T follicular helper cell (primary cell): ENCODE measurements around the gene EBF3.

Source experiments
- DNase-seq: peaks from one replicate; pipeline ENCODE4 v3.0.0-alpha.2; 2020; ENCODE audit warnings: low read depth

EBF3 gene

DNA sequence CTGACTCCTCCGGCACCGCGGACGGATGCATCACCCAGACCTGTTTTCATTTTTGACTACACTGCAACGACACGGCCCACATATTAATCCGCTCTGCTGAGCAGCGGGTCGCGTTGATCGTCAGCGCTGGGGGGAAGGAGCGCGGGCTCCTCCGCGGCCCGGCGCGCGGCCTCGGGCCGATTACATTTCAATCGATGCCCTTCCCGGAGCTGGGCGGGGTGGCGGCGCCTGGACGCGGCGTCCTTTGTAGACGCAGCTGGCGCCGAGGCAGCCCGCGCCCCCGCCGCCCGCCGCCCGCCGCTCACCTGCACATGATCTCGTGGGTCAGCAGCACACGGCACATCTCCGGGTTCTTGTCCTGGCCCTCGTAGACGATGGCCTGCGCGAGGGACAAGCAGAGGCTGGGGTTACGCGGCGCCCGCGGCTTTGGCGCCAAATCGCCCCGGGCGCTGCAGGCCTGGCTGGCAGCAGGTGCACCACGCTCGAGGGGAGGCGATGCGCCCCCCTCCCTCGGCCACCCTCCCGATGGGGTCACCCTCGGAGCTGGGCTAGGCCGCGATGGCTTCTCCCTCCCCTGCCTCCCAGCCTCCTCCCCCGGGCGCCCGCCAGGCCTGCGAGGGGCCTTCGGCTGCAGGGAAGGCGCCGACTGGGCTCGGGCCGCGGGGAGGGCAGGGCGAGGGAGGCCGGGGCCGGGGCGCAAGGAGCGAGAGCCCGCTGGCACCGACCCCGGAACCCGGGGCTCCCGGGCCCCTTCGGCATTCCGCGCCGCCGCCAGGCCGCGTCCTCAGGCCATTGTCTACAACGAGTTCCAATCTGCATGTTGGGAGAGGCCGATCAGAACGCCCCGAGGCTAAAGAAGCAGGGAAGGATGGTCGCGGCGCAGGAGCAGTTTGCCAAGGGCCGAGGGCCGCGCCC is 5.2 kb downstream of the EBF3 start:
- DNase-seq, result no peak

DNA sequence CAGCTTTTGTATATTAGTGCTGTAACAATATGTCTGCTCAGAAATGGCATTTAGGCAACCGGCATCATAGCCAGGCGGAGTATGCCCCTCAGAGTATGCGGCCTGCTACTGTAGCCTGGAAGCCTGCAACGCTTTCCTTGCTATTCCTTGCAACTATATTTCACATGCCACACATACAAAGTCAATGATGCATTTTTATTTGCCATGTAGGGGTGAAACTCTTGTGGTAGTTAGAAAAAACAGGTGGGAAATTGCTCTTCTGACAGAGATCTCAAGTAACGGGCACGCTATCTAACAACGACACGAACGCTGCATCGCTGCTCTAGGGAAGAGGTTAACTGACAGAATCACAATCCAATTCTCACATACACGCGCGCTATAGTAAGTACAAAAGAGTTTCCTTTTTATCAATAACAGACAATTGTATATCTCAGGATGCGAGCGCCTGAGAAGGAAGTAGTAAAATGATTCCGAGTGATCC is 5.9 kb downstream of the EBF3 start:
- no peak for DNase-seq

DNA sequence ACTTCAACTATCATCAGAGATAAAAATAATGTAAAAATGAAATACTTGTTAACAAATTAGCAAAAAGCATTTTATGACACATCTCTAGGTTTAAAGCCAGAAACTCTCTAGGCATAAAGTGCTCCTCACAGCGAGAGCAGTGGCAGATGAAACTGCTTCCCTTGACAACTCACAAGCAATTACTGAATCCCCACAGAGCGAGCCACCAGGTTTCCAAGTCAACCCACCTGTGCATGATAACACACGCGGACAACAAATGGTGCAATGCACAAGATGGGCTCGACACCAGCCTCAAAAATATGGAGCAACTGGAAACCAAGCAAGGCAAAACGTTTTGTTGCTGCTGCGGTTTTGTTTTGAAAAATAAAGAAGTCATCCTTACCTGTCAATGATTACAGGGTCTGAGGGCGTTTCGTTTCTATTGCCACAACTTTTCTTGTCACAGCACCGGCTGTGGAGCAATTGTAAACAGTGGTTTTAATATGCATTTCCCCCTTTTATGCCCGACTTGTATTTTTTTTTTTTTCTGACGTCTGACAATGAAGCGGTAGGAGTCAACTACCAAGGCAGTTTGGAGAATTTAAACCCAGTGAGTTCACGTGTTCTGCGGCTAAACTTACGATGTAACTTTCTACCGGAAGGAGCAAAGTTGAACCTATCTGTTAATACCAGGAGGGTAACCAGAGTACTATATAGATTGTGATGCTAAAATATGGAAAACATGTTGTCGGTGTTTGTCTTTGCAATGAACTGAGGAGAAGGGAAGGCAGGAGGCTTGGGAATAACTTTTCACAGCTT is 7.0 kb downstream of the EBF3 start:
- DNase-seq, result no peak

DNA sequence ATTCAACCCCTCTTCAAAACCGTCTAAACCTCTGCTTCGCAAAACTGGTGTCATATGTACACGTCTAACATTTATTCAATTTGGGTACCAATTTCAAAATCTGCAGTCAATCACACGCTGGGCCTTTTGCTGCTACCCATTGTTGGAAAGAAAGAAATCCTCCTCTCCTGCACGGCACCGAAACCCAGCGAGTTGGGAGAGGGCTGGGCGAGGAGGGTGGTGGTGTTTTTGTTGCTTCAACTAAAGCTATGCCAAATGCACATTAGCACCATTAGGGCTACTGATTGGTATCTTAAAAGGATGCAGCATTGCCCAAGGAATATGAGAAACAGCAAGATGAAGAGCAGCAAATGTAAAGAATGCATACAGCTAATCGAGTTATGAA is 7.8 kb downstream of the EBF3 start:
- DNase-seq, result no peak

DNA sequence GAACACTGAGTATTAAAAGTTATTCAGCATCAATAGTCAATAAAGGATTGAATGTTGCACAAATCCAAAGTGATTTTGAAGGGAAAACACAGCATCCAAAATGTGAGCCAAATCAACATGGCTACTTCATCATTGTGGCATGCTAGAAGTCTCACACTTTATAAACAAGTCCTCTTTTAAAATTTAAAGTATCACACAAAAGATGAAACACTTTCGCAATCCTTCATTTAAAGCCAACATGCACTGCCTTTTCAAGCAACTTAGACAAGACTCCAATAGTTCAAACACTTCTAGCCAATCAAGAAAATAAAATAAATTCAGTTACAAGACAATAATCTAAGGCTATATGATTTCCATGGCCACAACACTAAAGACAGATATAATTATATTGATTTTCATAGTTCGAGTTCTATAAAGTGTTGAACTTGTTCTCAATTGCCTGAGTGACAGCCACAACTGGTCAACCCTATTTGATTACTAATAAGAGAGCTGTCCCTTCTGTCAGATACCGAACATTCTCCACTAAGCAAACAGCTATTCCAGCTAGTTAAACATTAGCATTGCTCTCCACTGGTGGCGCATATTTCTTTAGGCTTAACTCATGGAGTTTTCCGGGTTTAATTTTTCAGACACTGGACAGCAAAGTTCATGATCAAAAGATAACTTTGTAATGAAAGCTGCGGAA is 8.3 kb downstream of the EBF3 start:
- no peak for DNase-seq

DNA sequence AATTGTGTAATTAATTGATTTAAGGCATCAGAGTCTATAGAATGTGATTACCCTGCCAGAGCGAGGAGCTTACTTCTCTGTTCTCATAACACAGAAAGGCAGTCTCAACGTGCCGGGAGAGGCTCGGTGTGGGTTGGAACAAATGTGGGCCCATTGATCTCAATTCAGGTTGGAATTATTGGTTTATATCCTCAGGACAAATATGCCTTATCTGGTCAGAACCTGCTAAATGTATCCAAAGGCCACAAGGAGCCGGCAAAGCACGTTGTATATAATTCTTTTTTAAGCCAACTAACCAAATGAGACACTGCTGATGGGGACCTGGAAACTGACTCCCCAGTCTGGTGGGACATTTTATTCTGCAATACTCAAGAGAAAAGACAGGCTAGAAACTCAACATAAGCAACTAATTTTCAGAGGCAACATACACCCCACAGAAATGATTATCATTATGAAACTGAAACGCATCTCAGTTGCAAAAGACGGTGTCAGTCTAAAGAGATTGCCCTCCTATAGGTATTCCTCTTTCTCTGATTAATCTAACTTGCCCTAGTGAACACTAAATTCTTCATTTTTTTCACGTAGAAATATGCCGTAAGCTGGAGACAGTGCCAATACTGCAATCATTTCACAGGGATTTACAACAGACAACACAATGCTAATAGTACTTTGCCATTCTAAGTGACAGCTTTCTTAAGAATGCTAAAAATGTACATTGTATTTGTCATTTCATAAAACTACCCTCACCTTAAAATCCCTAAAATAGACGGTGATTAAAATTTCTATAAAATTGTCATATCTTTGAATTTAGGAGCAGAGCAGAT is 9.4 kb downstream of the EBF3 start:
- DNase-seq, result no peak

DNA sequence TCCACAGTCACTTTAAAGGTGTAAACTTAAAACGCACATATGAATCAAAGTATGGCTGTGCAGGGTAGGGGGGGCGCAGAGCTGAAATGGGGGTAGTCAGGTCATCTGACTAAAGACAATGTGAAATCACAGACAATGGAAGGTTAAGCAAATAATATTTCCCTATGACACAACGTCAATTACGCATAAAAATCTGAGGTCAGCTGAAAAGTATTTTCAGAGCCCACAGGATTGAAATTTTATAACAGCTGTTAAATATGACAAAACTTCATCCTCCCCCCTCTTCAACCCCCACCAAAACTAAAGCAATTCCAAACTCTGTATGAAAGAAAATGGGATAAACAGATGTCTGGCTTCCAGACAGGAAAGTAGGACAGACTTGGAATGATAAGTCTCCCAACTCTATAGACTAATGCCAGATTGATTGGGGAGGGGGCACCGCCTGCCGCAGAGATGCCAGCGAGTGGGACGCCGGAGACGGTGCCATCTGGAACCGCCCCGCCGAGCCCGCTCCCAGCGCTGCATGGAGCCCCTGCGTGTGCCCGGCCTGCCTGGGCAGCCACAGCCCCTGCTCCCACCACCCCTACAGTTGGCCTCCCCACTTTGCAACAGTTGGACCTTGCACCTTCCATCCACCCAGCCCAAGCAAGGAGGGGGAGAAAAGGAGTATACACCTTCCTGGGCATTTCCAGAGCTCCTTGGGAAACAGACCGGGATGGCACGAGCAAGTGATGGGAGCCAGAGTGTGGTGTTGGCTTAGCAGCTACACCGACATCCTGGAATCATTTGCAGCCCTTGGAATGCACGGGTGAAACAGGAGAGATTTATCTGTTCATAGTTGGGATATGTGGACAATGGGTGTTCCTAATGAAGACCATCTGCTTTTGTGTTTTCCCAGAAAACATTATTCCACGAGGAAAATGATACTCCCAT is 10.7 kb downstream of the EBF3 start:
- no peak for DNase-seq

DNA sequence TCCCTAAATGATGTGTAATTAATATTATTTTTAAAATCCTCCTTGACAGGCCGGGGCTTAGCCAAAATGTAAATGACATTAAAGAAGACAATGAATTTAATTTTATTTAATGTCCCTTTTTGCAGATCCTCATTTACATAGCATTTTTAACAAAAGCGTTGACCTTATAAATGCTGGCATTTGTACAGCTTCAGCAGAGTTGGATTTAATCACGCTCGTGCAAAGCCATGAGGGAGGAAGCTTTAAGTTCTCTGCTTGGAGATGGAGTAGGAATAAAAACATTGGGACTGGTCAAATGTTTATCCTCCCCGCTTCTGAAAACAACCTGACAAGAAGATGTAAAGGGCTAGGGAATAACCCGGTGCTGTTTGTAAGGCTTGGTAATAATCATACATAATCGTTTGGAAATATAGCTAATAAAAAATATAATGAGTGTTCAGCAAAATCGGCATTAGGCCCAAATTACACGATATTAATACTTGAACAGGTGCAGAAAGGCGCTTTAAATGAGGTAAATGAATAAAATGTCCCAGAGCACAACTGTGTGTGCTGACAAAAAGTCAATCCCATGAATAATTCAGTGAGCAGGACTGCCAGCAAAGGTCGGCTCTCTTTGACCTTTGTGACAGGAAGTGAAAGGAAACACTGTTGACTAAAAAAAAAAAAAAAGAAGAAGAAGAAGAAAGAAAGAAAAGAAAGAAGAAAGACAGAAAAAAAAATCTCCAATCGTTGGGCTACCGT is 11.5 kb downstream of the EBF3 start:
- no peak for DNase-seq

DNA sequence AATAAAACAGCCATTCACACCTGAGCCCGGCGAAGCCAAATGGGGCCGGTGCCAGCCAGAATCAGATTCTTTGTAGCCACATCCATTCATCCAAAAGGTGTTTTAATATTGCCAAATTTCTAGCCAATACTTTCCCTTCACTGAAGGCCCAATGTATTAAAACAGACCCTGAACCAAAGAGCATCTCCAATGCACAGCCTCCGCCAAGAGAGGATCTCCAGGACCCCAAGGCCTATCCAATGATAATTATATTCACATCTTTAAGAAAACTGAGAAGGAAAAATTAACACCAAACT is 12.2 kb downstream of the EBF3 start:
- DNase-seq, result no peak

DNA sequence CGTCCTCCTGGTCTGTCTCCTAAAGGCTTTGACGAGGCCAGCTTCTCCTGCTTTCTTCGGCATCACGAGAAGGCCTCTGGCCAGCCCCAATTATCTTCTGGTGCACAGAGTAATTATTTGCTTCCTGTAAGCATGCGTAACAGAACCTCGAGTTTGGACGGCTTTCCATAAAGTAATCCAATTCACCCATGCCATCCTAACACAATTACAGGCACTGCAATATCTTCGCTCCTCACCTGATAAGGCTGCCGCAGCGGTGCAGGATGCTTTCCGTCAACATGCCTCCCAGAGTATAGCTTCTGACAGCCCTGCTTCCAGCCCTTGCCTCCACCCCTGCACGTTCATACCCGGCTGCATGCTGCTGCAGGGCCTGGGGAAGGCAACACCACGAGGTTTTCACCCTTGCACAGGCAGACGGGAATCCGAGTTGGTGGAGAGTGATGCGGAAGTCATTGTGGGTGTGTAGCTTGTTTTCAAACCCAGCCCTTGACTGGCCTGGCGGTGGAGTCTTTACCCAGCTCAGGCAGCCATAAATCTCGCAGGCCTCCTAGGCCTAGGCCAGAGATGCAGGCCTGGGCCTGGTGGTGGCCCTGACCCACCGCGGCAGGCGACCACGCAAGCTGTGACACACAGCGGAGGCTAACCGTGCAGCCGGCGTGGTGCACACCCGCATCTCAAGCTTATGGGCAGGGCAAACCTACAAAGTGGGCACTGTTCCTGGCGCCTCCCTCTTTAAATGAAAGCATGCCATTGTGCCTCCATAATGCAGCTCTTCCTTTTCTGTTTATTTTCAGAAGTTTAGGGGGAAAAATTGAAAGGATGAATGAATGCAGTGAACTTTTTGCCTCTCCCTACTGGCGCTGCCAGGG is 12.7 kb downstream of the EBF3 start:
- DNase-seq, result no peak

DNA sequence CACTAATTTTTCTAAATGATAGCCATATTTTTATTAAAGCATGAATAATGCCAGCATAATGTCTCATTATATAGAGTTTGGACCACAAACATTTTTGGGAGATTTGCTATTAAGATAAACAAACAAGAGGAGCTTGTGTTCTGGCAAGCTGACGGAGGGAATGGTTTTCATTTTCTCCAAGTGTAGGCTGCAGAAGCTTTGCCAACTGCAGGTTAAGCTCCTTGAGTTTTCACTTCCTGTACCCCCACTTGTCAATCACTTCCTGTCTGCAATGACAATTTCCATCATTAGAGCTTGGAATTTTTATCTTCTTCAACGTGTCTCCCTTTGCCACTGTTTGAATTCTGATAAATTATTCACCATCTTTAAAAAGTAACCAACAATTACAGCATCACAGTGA is 13.4 kb downstream of the EBF3 start:
- no peak for DNase-seq

DNA sequence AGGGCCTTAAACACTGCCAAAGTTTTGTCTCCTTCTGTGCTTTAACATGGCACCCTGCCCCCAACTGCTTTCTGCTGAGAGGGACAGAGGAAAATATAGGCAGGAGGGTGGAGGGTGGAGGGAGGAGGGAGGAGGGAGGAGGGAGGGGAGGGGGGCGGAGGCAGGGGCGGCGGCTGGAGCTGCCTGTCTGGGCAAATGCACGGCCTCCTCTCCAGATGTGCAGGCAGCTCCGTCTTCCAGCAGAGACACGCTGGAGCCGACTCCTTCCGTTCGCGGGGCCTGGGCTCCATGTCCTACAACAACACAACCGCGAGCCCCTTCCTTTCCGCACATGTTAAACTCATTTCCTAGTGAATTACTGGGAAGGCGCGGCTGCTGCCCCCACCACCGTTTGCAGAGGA is 14.2 kb downstream of the EBF3 start:
- no peak for DNase-seq

DNA sequence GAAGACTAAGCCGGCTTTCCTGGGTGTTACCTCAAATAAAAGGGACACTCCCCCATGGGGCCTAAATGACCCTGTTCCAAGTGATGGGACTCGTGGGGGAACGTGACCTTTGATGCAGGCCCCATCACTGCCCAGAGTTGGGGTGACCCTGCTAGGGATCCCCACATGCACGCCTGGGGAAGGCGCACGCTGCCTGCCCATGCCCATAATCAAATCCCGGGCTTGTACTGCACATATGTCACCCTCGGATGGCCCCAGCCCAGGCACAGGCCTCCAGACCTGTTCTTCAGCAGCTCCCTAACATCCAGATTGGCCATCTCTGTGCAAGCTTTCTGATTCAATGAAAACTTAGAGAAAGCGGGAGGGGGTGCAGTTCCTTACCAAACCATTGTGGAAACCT is 14.7 kb downstream of the EBF3 start:
- DNase-seq, result no peak

DNA sequence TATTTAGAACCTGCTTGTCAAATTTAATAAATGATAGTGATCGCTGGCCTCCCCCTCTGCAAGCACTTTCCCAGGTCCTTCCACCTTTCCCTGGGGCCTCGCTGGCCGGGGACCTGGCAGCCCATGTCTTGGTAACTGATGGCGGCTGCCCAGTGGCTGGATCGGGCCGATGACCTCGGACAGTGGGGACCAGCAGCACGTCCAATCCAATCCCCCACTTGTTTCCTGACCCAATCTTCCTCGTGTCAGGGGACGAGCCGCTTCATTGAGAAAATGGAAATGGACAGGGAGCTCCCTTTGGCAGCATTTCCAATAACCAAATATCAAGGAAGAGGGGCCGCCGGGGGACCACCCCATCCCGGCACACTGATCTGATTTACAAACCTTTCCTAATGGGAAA is 17.2 kb downstream of the EBF3 start:
- no peak for DNase-seq

DNA sequence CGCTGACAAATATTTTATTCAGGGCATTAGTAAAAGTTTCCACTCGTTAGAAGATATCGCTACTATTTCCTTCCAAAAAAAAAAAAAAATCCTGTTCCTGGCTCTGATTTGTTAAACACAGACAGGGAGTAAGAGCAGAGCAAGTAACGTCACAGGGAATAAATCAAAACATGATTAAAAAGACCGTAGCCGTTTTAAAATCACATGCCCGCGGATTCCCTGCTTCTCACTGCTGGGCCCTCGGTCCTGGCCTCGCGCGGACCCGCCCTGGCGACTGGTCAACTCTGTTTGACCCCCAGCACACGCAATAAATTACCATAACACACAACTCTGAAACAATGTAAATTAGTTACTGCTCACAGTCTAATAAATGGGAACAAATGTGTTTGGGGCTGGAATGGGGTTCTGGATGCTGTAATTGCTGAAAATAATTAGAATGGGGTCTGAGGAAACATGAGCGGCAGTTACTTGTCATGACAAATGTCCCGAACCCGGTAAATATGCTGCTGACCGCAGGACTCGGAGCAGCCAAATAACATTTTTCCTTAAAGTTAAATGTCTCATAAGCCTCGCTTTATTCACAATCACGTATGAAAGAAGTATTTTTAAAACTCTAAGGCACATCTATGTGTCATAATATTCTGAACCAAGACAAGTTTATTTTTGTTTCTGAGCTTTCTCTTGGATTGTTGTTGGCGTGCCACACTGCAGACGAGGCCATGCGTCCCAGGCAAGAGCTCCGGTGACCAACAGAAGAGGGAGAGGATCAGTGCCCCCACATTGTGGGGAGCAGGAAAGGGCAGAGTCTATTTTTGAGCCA is 17.9 kb downstream of the EBF3 start:
- no peak for DNase-seq

DNA sequence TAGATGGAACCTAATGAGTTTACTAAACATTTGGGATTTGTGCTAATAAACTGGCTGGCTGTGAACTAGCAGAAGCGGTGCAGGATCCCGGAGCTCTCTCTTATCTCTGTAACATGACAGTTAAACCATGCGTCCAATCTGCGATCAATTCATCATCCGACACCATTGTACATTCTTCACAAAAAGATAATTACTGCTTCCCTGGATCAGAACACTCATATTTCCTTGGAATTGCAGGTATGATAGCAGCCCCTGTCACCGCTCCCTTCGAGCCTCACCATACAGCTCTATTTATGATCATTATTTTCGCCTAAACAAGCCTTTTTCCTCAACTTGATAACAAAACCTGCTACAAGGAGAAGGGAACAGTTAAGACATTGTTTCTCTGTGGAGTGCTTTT is 18.5 kb downstream of the EBF3 start:
- no peak for DNase-seq

DNA sequence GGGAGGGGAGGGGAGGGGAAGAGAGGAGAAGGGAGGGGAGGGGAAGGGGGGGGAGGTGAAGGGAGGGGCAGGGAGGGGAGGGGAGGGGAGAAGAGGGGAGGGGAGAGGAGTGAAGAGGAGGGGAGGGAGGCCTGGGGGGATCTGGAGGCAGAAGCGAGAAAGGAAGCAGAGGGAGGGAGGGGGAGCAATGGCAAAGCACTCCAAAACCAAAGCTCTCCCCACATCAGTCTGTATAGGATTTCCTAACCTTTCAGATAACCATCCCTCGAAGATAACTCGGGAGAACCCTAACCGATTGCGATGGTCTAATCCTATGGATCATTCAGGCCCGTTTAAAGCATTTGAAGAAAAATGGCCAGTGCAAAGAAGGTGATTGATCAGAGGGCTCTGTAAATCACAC is 19.0 kb downstream of the EBF3 start:
- no peak for DNase-seq

DNA sequence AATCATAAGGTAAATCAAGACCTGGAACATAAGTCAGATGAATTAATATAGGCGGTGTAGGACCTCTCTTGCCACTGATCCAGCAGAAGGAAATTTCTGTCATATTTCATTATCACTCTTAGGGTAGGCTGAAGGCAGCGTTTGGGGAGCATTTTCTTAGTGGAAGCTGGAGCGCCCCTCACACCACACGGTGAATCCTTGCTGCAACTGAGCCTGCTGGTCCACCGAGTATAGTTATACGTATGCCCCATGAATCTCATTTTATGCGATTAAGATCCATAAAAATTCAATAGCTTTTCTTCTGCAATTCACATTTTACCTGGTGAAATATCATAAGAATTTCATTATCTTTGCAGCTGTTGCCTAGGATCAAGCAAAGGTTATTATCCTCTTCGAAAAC is 19.6 kb downstream of the EBF3 start:
- DNase-seq, result no peak
